Ascending aorta (tissue), 2 donors: ENCODE results near the gene RELA. TPM values are rescaled to one million over a fixed set of nuclear protein-coding genes. Genes with fewer than 3 reads are reported as not detected.

Source experiments
- DNase-seq, 2 donors: peaks; one replicate each; pipeline ENCODE4 v3.0.0-alpha.2; 2019; ENCODE audit warnings: low spot score in 2 of 2
- H3K27ac ChIP-seq, 2 donors: fragments of 200-600 bp; sonication (generic); one replicate each; pipeline ENCODE4 v1.5.1; 2016 to 2017; ENCODE audit warnings: mild to moderate bottlenecking in 1 of 2
- H3K27me3 ChIP-seq: fragments of 200-600 bp; sonication (generic); one replicate; pipeline ENCODE4 v1.5.1; 2017
- H3K36me3 ChIP-seq, 2 donors: fragments of 200-600 bp; sonication (generic); one replicate each; pipeline ENCODE4 v1.5.1; 2016
- H3K4me1 ChIP-seq, 2 donors: fragments of 200-600 bp; sonication (generic); one replicate each; pipeline ENCODE4 v1.5.1; 2016 to 2017; ENCODE audit warnings: mild to moderate bottlenecking in 1 of 2
- H3K4me3 ChIP-seq, 2 donors: fragments of 200-600 bp; sonication (generic); one replicate each; pipeline ENCODE4 v1.5.1; 2016 to 2017; ENCODE audit warnings: mild to moderate bottlenecking in 1 of 2
- H3K9me3 ChIP-seq, 2 donors: fragments of 200-600 bp; sonication (generic); one replicate each; pipeline ENCODE4 v1.5.1; 2016
- CTCF ChIP-seq, 3 experiments: fragments of 200-600 bp in 2 of 3; fragments of 450-650 bp in 1 of 3; sonication (generic) in 2 of 3; IDR thresholded peaks; one replicate each; pipeline ENCODE4 v1.5.1; 2016 to 2019; ENCODE audit warnings: antibody characterized with exemption in 3 of 3, mild to moderate bottlenecking in 1 of 3, moderate library complexity in 1 of 3
- intact Hi-C: fragments of 100-400 bp; cut with DNase I; formaldehyde crosslinking; loops from one replicate; pipeline ENCODE4 v1.15.1; 2023
- total RNA-seq: library from RNA; depleted of rRNA; stranded (reverse); fragments of >200 nt; gene quantifications from one replicate; pipeline ENCODE4 v1.1.0, GENCODE V29; 2016

The RELA gene
- total RNA-seq, 1 donor from 2014 or later, result 115 TPM

GRCh38 chr11:65651589-65652510 lies 10.9 kb downstream of the RELA start:
- intact Hi-C loops, result loop anchor here (1.0 to 5.0 kb wide), 4 partner anchors 14 to 110 kb away; partner anchors contain the start of genes FAM89B, PCNX3, SIPA1 and ZNRD2

DNA sequence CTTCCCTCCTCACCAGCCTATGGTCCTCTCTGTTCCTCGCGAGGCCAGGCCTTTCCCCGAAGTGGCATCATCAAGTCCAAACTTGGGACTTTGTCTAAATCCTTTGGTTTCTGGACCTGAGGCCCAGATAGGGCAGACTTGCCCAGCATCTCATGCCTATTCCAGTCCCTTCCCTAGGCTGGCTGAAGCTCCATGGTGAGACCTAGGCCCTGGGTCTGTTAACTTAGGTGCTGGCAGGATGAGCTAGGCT lies 11.5 kb downstream of the RELA start:
- Histone ChIP-seq H3K27ac (peak overlapping the region; percentile 89 to 93), H3K4me3 (no peak overlapping the region), H3K36me3 (peaks cover 35 to 48% of the 10 kb centered on the region in 2 donors), H3K27me3 (no peaks in the 10 kb centered on the region), H3K9me3 (no peaks in the 10 kb centered on the region), H3K4me1 (peaks cover 12 to 17% of the 10 kb centered on the region in 2 donors)
- no peak for TF ChIP-seq CTCF (IDR thresholded peaks at IDR 0.05)
- DNase-seq, result peak in 1 of 2 donors; percentile 63
- intact Hi-C loops, result loop anchor here (5.0 kb wide), 2 partner anchors 79 to 109 kb away; partner anchors contain the start of genes FAM89B and ZNRD2

More at GRCh38 chr11:65651589-65652510, 10.9 kb downstream of the RELA start:
- H3K4me3 ChIP-seq, result peak overlapping the region; percentile 51 to 62
- peaks cover 41 to 51% of the 10 kb centered on the region in 2 donors for H3K36me3 ChIP-seq
- DNase-seq, result peak in 1 of 2 donors; percentile 71
- TF ChIP-seq CTCF (IDR thresholded peaks at IDR 0.05), result no peak
- H3K9me3 ChIP-seq, result no peaks in the 10 kb centered on the region
- peaks cover 12 to 17% of the 10 kb centered on the region in 2 donors for H3K4me1 ChIP-seq
- peak overlapping the region; percentile 89 to 93 for H3K27ac ChIP-seq
- no peaks in the 10 kb centered on the region for H3K27me3 ChIP-seq

GRCh38 chr11:65650547-65651338 lies 12.0 kb downstream of the RELA start:
- Histone ChIP-seq H3K27me3 (no peaks in the 10 kb centered on the region), H3K4me3 (no peak overlapping the region), H3K9me3 (no peaks in the 10 kb centered on the region), H3K4me1 (peaks cover 12 to 17% of the 10 kb centered on the region in 2 donors), H3K36me3 (peaks cover 30 to 48% of the 10 kb centered on the region in 2 donors), H3K27ac (peak overlapping the region; percentile 89 to 93)
- DNase-seq, result no peak
- TF ChIP-seq CTCF (IDR thresholded peaks at IDR 0.05), result no peak
- intact Hi-C loops, result loop anchor here (5.0 kb wide), 2 partner anchors 78 to 108 kb away; partner anchors contain the start of genes FAM89B and ZNRD2

- Histone ChIP-seq H3K4me1 (peaks cover 12 to 17% of the 10 kb centered on the region in 2 donors), H3K27ac (peak overlapping the region in 1 of 2 donors; percentile 89), H3K4me3 (no peak overlapping the region), H3K9me3 (no peaks in the 10 kb centered on the region), H3K36me3 (peaks cover 26 to 48% of the 10 kb centered on the region in 2 donors), H3K27me3 (no peaks in the 10 kb centered on the region)
- intact Hi-C loops, result loop anchor here (5.0 kb wide), 2 partner anchors 78 to 108 kb away; partner anchors contain the start of genes FAM89B and ZNRD2
- TF ChIP-seq CTCF (IDR thresholded peaks at IDR 0.05), result no peak
- no peak for DNase-seq
These were observed 12.8 kb downstream of the RELA start for GRCh38 chr11:65649656-65650546.
